RKO (cell line): ENCODE results near the gene CD2BP2.
"Not testable (repeated sequence)": the region's sequence is repeated elsewhere in the genome, so short reads cannot be mapped to it uniquely, and the experiment has no call there.

Source experiments
- DNase-seq: peaks from one replicate; pipeline ENCODE4 v3.0.0-alpha.2; 2016; ENCODE audit warnings: low spot score

Gene CD2BP2

GRCh38 chr16:30358990-30359870, 4.1 kb upstream of the CD2BP2 start:
- no peak for DNase-seq

GRCh38 chr16:30358577-30358936, 3.4 kb upstream of the CD2BP2 start:
- DNase-seq, result no peak

- no peak for DNase-seq
Observed at GRCh38 chr16:30357715-30358576, 2.8 kb upstream of the CD2BP2 start.

GRCh38 chr16:30357085-30357714, 2.1 kb upstream of the CD2BP2 start:
- no peak for DNase-seq

GRCh38 chr16:30356401-30357084, 1.4 kb upstream of the CD2BP2 start:
- DNase-seq, result no peak

GRCh38 chr16:30355954-30356308, 823 bp upstream of the CD2BP2 start:
- no peak for DNase-seq

- peak; percentile 46 for DNase-seq
Observed at GRCh38 chr16:30354423-30355143, 525 bp downstream of the CD2BP2 start.

- no peak for DNase-seq
Observed at GRCh38 chr16:30353438-30354129, 1.5 kb downstream of the CD2BP2 start.

- DNase-seq, result peak; percentile 25
Observed at GRCh38 chr16:30352488-30353401, 2.4 kb downstream of the CD2BP2 start.

- peak; percentile 19 for DNase-seq
Observed at GRCh38 chr16:30351586-30352419, 3.3 kb downstream of the CD2BP2 start.

- DNase-seq, result no peak
Observed at GRCh38 chr16:30351001-30351441, 4.1 kb downstream of the CD2BP2 start.

- no peak for DNase-seq
Observed at GRCh38 chr16:30350134-30350871, 4.8 kb downstream of the CD2BP2 start.

GRCh38 chr16:30349675-30350074, 5.4 kb downstream of the CD2BP2 start:
- no peak for DNase-seq

- no peak for DNase-seq
Observed at GRCh38 chr16:30348929-30349328, 6.2 kb downstream of the CD2BP2 start.

- DNase-seq, result no peak
Observed at GRCh38 chr16:30348113-30348512, 7.0 kb downstream of the CD2BP2 start.

GRCh38 chr16:30346286-30346685, 8.8 kb downstream of the CD2BP2 start:
- no peak for DNase-seq

- not testable (repeated sequence) for DNase-seq
Observed at GRCh38 chr16:30343491-30343820, 11.7 kb downstream of the CD2BP2 start.
